H1 (cell line): ENCODE measurements around the gene SLITRK4. TPM values are rescaled to one million over a fixed set of nuclear protein-coding genes. Genes with fewer than 3 reads are reported as not detected.
A peak's percentile ranks its signal among the peaks of the same experiment; 100 is the strongest.

Experiments used
- CTCF ChIA-PET: fragments of 300-600 bp; sonication (Branson Sonifier 250); formaldehyde crosslinking; loops from one replicate; lab custom pipeline; 2021; ENCODE audit not compliant: partially characterized antibody; lab: Charles Lee
- POLR2A ChIA-PET: fragments of 300-600 bp; sonication (Branson Sonifier 250); formaldehyde crosslinking; loops from one replicate; lab custom pipeline; 2021; ENCODE audit warnings: inconsistent platforms; ENCODE audit not compliant: partially characterized antibody; lab: Charles Lee
- DNase-seq, 2 experiments: peaks; one replicate each; pipeline versions ENCODE4 v3.0.0 to v3.0.0-alpha.2; 2010 to 2022; ENCODE audit warnings: low spot score in 2 of 2, low read depth in 1 of 2, mixed read lengths in 1 of 2
- FAIRE-seq: peaks from 2 replicates; lab custom pipeline; 2011; peaks lifted over from hg19 to GRCh38; lab: Jason Lieb, UNC
- H2AFZ ChIP-seq: 2 replicates; pipeline ENCODE4 v1.8.1; 2012; ENCODE audit warnings: low read length, inconsistent platforms
- H2AK5ac ChIP-seq: 2 replicates; pipeline ENCODE4 v1.6.1; 2013; ENCODE audit warnings: low read depth, low read length
- H2BK120ac ChIP-seq: replicated peaks from 2 replicates; pipeline ENCODE3; 2013; ENCODE audit warnings: low read depth, low read length, inconsistent platforms
- H2BK12ac ChIP-seq: 2 replicates; pipeline ENCODE4 v1.6.1; 2013; ENCODE audit warnings: low read depth, low read length
- H2BK15ac ChIP-seq: 2 replicates; pipeline ENCODE4 v1.6.1; 2013; ENCODE audit warnings: low read length
- H2BK20ac ChIP-seq: 2 replicates; pipeline ENCODE4 v1.6.1; 2013; ENCODE audit warnings: low read length
- H2BK5ac ChIP-seq: 2 replicates; pipeline ENCODE4 v1.6.1; 2013; ENCODE audit warnings: low read depth, low read length
- H3K14ac ChIP-seq: 2 replicates; pipeline ENCODE4 v1.6.1; 2013; ENCODE audit warnings: inconsistent platforms; ENCODE audit not compliant: insufficient read length
- H3K18ac ChIP-seq: 2 replicates; pipeline ENCODE4 v1.6.1; 2013; ENCODE audit warnings: low read length; ENCODE audit errors: extremely low read depth
- H3K23ac ChIP-seq: 2 replicates; pipeline ENCODE4 v1.6.1; 2013; ENCODE audit warnings: inconsistent platforms; ENCODE audit not compliant: insufficient read length
- H3K23me2 ChIP-seq: 2 replicates; pipeline ENCODE4 v1.6.1; 2013; ENCODE audit warnings: low read depth, low read length
- H3K27ac ChIP-seq: 2 replicates; pipeline ENCODE4 v1.6.1; 2011; ENCODE audit warnings: low read depth, low read length, inconsistent platforms
- H3K27me3 ChIP-seq, 4 experiments: replicated peaks in 1 of 4; 1 replicate in 1 of 4; 2 replicates in 3 of 4; pipeline versions ENCODE4 v1.6.1 to v1.8.1; 2011 to 2013; ENCODE audit warnings: low read length in 3 of 4, mild to moderate bottlenecking in 3 of 4, inconsistent platforms in 2 of 4, mixed read lengths in 2 of 4, moderate library complexity in 1 of 4; ENCODE audit not compliant: control insufficient read depth in 3 of 4, insufficient read depth in 3 of 4; ENCODE audit errors: extremely low read depth in 1 of 4
- H3K36me3 ChIP-seq, 4 experiments: 2 replicates each; pipeline versions ENCODE4 v1.6.1 to v1.8.1; 2011 to 2013; ENCODE audit warnings: mild to moderate bottlenecking in 4 of 4, low read length in 3 of 4, moderate library complexity in 2 of 4, control low read depth in 1 of 4, inconsistent platforms in 1 of 4; ENCODE audit not compliant: insufficient read depth in 4 of 4, control insufficient read depth in 2 of 4
- H3K4ac ChIP-seq: replicated peaks from 2 replicates; pipeline ENCODE3; 2013; ENCODE audit warnings: low read length, low read depth, mixed read lengths, inconsistent platforms; ENCODE audit not compliant: insufficient read length
- H3K4me1 ChIP-seq, 4 experiments: replicated peaks in 1 of 4; 1 replicate in 1 of 4; 2 replicates in 3 of 4; pipeline versions ENCODE4 v1.6.1 to v1.8.1; 2011 to 2013; ENCODE audit warnings: low read length in 3 of 4, inconsistent platforms in 2 of 4, mixed read lengths in 1 of 4; ENCODE audit not compliant: insufficient read depth in 4 of 4, control insufficient read depth in 3 of 4
- H3K4me2 ChIP-seq, 2 experiments: 2 replicates each; pipeline versions ENCODE4 v1.6.1 to v1.8.1; 2011 to 2013; ENCODE audit warnings: low read depth in 2 of 2, low read length in 2 of 2, control low read depth in 1 of 2, inconsistent platforms in 1 of 2, mild to moderate bottlenecking in 1 of 2; ENCODE audit not compliant: insufficient read depth in 1 of 2
- H3K4me3 ChIP-seq, 4 experiments: fragments of 200-600, 300-600 bp in 1 of 4; sonication (generic), shearing (Covaris generic), sonication (Bioruptor Twin) in 1 of 4; 2 replicates each; pipeline versions ENCODE4 v1.5.1 to v1.8.1; 2011 to 2016; ENCODE audit warnings: low read length in 4 of 4, low read depth in 3 of 4, control low read depth in 2 of 4, inconsistent platforms in 2 of 4, mild to moderate bottlenecking in 2 of 4, mixed read lengths in 1 of 4, moderate library complexity in 1 of 4; ENCODE audit not compliant: insufficient read depth in 2 of 4; ENCODE audit errors: extremely low read depth in 1 of 4
- H3K56ac ChIP-seq: replicated peaks from 2 replicates; pipeline ENCODE3; 2013; ENCODE audit warnings: low read depth, mild to moderate bottlenecking, mixed read lengths, low read length, inconsistent platforms; ENCODE audit not compliant: insufficient read length
- H3K79me1 ChIP-seq: 2 replicates; pipeline ENCODE4 v1.6.1; 2013; ENCODE audit warnings: low read depth, low read length, control low read depth
- H3K79me2 ChIP-seq, 2 experiments: 2 replicates each; pipeline versions ENCODE4 v1.6.1 to v1.8.1; 2012 to 2013; ENCODE audit warnings: low read length in 2 of 2, mild to moderate bottlenecking in 2 of 2, inconsistent platforms in 1 of 2; ENCODE audit not compliant: insufficient read depth in 2 of 2, control insufficient read depth in 1 of 2
- H3K9ac ChIP-seq, 4 experiments: replicated peaks in 1 of 4; 1 replicate in 1 of 4; 2 replicates in 3 of 4; pipeline versions ENCODE4 v1.6.1 to v1.8.1; 2011 to 2013; ENCODE audit warnings: low read depth in 3 of 4, low read length in 3 of 4, control low read depth in 2 of 4, mild to moderate bottlenecking in 2 of 4, moderate library complexity in 2 of 4, inconsistent platforms in 1 of 4; ENCODE audit errors: extremely low read depth in 1 of 4
- H3K9me3 ChIP-seq, 2 experiments: 2 replicates each; pipeline versions ENCODE4 v1.6.1 to v1.8.1; 2012 to 2013; ENCODE audit warnings: mild to moderate bottlenecking in 2 of 2, moderate library complexity in 2 of 2, control low read depth in 1 of 2, inconsistent platforms in 1 of 2, low read depth in 1 of 2, low read length in 1 of 2, mixed read lengths in 1 of 2; ENCODE audit not compliant: insufficient read depth in 2 of 2
- H4K20me1 ChIP-seq, 2 experiments: replicated peaks in 1 of 2; 2 replicates each; pipeline versions ENCODE3 to v1.8.1; 2011 to 2013; ENCODE audit warnings: inconsistent platforms in 2 of 2, low read length in 2 of 2, mild to moderate bottlenecking in 1 of 2; ENCODE audit not compliant: insufficient read depth in 2 of 2, control insufficient read depth in 1 of 2
- H4K5ac ChIP-seq: 2 replicates; pipeline ENCODE4 v1.6.1; 2013; ENCODE audit warnings: low read length, low read depth, mixed read lengths, inconsistent platforms; ENCODE audit not compliant: insufficient read length
- H4K8ac ChIP-seq: 2 replicates; pipeline ENCODE4 v1.8.0; 2013; ENCODE audit warnings: mild to moderate bottlenecking, moderate library complexity, low read length, inconsistent platforms; ENCODE audit not compliant: insufficient read depth; ENCODE audit errors: extremely low read depth
- H4K91ac ChIP-seq: replicated peaks from 2 replicates; pipeline ENCODE3; 2013; ENCODE audit warnings: low read length, mixed read lengths, inconsistent platforms; ENCODE audit not compliant: insufficient read length
- CEBPB ChIP-seq: IDR thresholded peaks from 2 replicates; pipeline ENCODE4 v1.6.1; 2012; ENCODE audit warnings: low read depth, low read length
- HDAC6 ChIP-seq: IDR thresholded peaks from one replicate; pipeline ENCODE4 v1.7.1; 2012; ENCODE audit warnings: low read depth, mild to moderate bottlenecking, inconsistent platforms, low read length, moderate library complexity
- WGBS, 2 experiments: shearing (Covaris generic) in 1 of 2; methylation state at CpG; one replicate each; pipeline versions ENCODE4 v1.1.6 to v1.1.7; 2013 to 2015; ENCODE audit warnings: low lambda C conversion rate in 2 of 2, mixed read lengths in 2 of 2, inconsistent platforms in 1 of 2, low coverage in 1 of 2, missing lambda C conversion rate in 1 of 2; ENCODE audit not compliant: insufficient replicate concordance in 2 of 2, insufficient coverage in 1 of 2, insufficient read length in 1 of 2; ENCODE audit errors: extremely low coverage in 1 of 2, missing lambda C conversion rate in 1 of 2; 5-methylcytosine and 5-hydroxymethylcytosine counted together
- polyA plus RNA-seq, 7 experiments: library from polyadenylated mRNA; depleted of rRNA in 3 of 7; stranded (reverse) in 5 of 7; unstranded in 2 of 7; fragments of >200 nt in 5 of 7; fragments of 200-250 nt in 2 of 7; gene quantifications; 1 replicate in 5 of 7; 2 replicates in 1 of 7; 4 replicates in 1 of 7; pipeline versions ENCODE4 v1.2.1 to v1.2.3, GENCODE V29; 2011 to 2013; ENCODE audit warnings: missing spikeins in 2 of 7, mixed read lengths in 2 of 7
- total RNA-seq: library from RNA; stranded (reverse); fragmentation: NEBNext Ultra II Directional; extraction: Animal tissue kit (Norgen Biotek cat#: 25700); gene quantifications from 2 replicates; pipeline ENCODE4 v1.2.1, GENCODE V29; 2021

Gene SLITRK4
- total and polyA plus RNA-seq, 2 of the 8 experiments (the other 6 are each of a cell fraction or from before 2014, with no cell fraction given), result 3.1 to 8.2 TPM

DNA sequence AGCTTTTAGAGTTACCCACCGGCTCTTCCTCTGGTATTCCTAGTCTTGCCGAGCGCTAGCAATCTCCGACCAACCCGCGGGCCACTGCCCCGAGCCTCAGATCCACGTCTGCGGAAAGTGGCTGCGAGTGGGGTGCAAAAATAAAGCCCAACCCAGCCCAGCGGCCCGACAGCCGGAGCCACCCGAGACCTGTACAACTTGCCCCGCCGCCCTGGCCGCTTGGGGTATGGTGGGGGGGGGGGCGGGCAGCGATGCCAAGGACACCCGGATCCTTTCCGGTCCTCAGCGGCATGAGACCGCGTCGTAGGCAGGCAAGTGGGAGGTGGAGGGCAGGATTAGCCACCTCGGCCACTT is 1.6 kb downstream of the SLITRK4 start:
- no peak overlapping the region for H2BK15ac ChIP-seq
- TF ChIP-seq HDAC6 (no peak), CEBPB (no peak)
- H2BK120ac ChIP-seq, result no peak overlapping the region
- H4K8ac ChIP-seq, result no peak overlapping the region
- H3K27me3 ChIP-seq, result peaks cover 0 to 5% (median 0%) of the 10 kb centered on the region in 4 experiments; a peak in 2 of 7 replicates
- no peaks in the 10 kb centered on the region for H3K79me1 ChIP-seq
- no peak overlapping the region for H2BK20ac ChIP-seq
- H3K79me2 ChIP-seq, result 0 out of 4 replicates have a peak, but pooled peaks cover 0 to 8% of the 10 kb centered on the region in 2 experiments
- peaks cover 0 to 9% (median 3%) of the 10 kb centered on the region in 4 experiments; a peak in 4 of 8 replicates for H3K36me3 ChIP-seq
- H2BK12ac ChIP-seq, result no peak overlapping the region
- H3K18ac ChIP-seq, result no peak overlapping the region
- no peak overlapping the region for H3K4ac ChIP-seq
- H3K4me2 ChIP-seq, result peak overlapping the region; percentile 75 to 94
- no peak overlapping the region for H3K14ac ChIP-seq
- FAIRE-seq (no peak), DNase-seq (no peak)
- H3K9me3 ChIP-seq, result peaks cover 5% of the 10 kb centered on the region in 2 experiments; a peak in 1 of 4 replicates
- H3K9ac ChIP-seq, result peak overlapping the region in 1 of 4 experiments; percentile 37; a peak in 1 of 7 replicates
- H3K4me1 ChIP-seq, result peaks cover 0 to 6% (median 0%) of the 10 kb centered on the region in 4 experiments; a peak in 1 of 7 replicates
- no peak overlapping the region for H2BK5ac ChIP-seq
- H2AFZ ChIP-seq, result no peak overlapping the region
- CTCF ChIA-PET, result interaction anchor here (1.0 to 1.2 kb wide), 2 partner anchors 177 to 192 kb away, joined by 3 read pairs; no protein-coding TSS in a partner anchor
- POLR2A ChIA-PET, result no interaction called here
- no peak overlapping the region for H3K27ac ChIP-seq
- H4K20me1 ChIP-seq, result no peaks in the 10 kb centered on the region
- WGBS, 2 experiments, result 0% methylated on average over 3 of the region's 26 CpGs; no CpG with 5 or more reads in 1 of the 2 experiments
- H3K23me2 ChIP-seq, result peaks cover 7% of the 10 kb centered on the region; the same call in 1 of the 2 replicates
- no peak overlapping the region for H2AK5ac ChIP-seq
- peak overlapping the region; percentile 55 to 83 (median 66) for H3K4me3 ChIP-seq
- H3K23ac ChIP-seq, result no peak overlapping the region
- no peak overlapping the region for H4K5ac ChIP-seq
- peak overlapping the region; percentile 27 for H4K91ac ChIP-seq
- no peak overlapping the region for H3K56ac ChIP-seq
